ENCODE data around the gene DOP1B. TPM values are rescaled to one million over a fixed set of nuclear protein-coding genes. Genes with fewer than 3 reads are reported as not detected.
A peak's percentile ranks its signal among the peaks of the same experiment; 100 is the strongest.

The DOP1B gene
- total RNA-seq, 1 donor from 2014 or later: 23.1 TPM

- peaks cover 10% of the 10 kb centered on the region for H3K36me3 Mint-ChIP-seq (ENCODE audit: low read depth)
- H3K9me3 Mint-ChIP-seq (ENCODE audit: low read depth): no peaks in the 10 kb centered on the region
- DNase-seq (ENCODE audit: low spot score): no peak
- no peak overlapping the region for H3K27ac Mint-ChIP-seq (ENCODE audit: unreplicated experiment)
- H3K4me1 Mint-ChIP-seq (ENCODE audit: low read depth): peaks cover 13% of the 10 kb centered on the region
- TF ChIP-seq CTCF (IDR thresholded peaks at IDR 0.05): no peak
- no peaks in the 10 kb centered on the region for H3K27me3 Mint-ChIP-seq (ENCODE audit: low read depth)
- no peak overlapping the region for H3K4me3 Mint-ChIP-seq (ENCODE audit: unreplicated experiment)
These were observed 10.9 kb downstream of the DOP1B start for GRCh38 chr21:36167541-36167940.

- TF ChIP-seq CTCF (IDR thresholded peaks at IDR 0.05): peak; percentile 22
- Mint-ChIP-seq H3K4me1 (ENCODE audit: low read depth) (peaks cover 5% of the 10 kb centered on the region), H3K9me3 (ENCODE audit: low read depth) (no peaks in the 10 kb centered on the region), H3K36me3 (ENCODE audit: low read depth) (peaks cover 10% of the 10 kb centered on the region), H3K4me3 (ENCODE audit: unreplicated experiment) (no peak overlapping the region), H3K27me3 (ENCODE audit: low read depth) (no peaks in the 10 kb centered on the region), H3K27ac (ENCODE audit: unreplicated experiment) (no peak overlapping the region)
- peak; percentile 46 for DNase-seq (ENCODE audit: low spot score)
These were observed 13.0 kb downstream of the DOP1B start for GRCh38 chr21:36169470-36170128.

- Mint-ChIP-seq H3K36me3 (ENCODE audit: low read depth) (peaks cover 10% of the 10 kb centered on the region), H3K4me1 (ENCODE audit: low read depth) (peaks cover 4% of the 10 kb centered on the region), H3K4me3 (ENCODE audit: unreplicated experiment) (no peak overlapping the region), H3K9me3 (ENCODE audit: low read depth) (no peaks in the 10 kb centered on the region), H3K27me3 (ENCODE audit: low read depth) (no peaks in the 10 kb centered on the region), H3K27ac (ENCODE audit: unreplicated experiment) (no peak overlapping the region)
- DNase-seq (ENCODE audit: low spot score): peak; percentile 27
- TF ChIP-seq CTCF (IDR thresholded peaks at IDR 0.05): no peak
These were observed 14.2 kb downstream of the DOP1B start for GRCh38 chr21:36170823-36171222.

- H3K4me1 Mint-ChIP-seq (ENCODE audit: low read depth): peaks cover 4% of the 10 kb centered on the region
- no peaks in the 10 kb centered on the region for H3K9me3 Mint-ChIP-seq (ENCODE audit: low read depth)
- H3K4me3 Mint-ChIP-seq (ENCODE audit: unreplicated experiment): no peak overlapping the region
- H3K27me3 Mint-ChIP-seq (ENCODE audit: low read depth): no peaks in the 10 kb centered on the region
- no peak for DNase-seq (ENCODE audit: low spot score)
- peaks cover 10% of the 10 kb centered on the region for H3K36me3 Mint-ChIP-seq (ENCODE audit: low read depth)
- no peak overlapping the region for H3K27ac Mint-ChIP-seq (ENCODE audit: unreplicated experiment)
- no peak for TF ChIP-seq CTCF (IDR thresholded peaks at IDR 0.05)
These were observed 14.7 kb downstream of the DOP1B start for GRCh38 chr21:36171336-36171735.

GRCh38 chr21:36171741-36172331 lies 15.2 kb downstream of the DOP1B start:
- H3K36me3 Mint-ChIP-seq (ENCODE audit: low read depth): peaks cover 12% of the 10 kb centered on the region
- H3K4me1 Mint-ChIP-seq (ENCODE audit: low read depth): peaks cover 4% of the 10 kb centered on the region
- H3K9me3 Mint-ChIP-seq (ENCODE audit: low read depth): no peaks in the 10 kb centered on the region
- DNase-seq (ENCODE audit: low spot score): peak; percentile 43
- no peak overlapping the region for H3K4me3 Mint-ChIP-seq (ENCODE audit: unreplicated experiment)
- TF ChIP-seq CTCF (IDR thresholded peaks at IDR 0.05): no peak
- no peaks in the 10 kb centered on the region for H3K27me3 Mint-ChIP-seq (ENCODE audit: low read depth)
- no peak overlapping the region for H3K27ac Mint-ChIP-seq (ENCODE audit: unreplicated experiment)

Data from chondrocyte (in vitro differentiated cells).